Activated CD8-positive, alpha-beta memory T cell treated with anti-CD3 and anti-CD28 coated beads for 36 hours (primary cell): Measurements from ENCODE around the gene COP1. TPM values are rescaled to one million over a fixed set of nuclear protein-coding genes. Genes with fewer than 3 reads are reported as not detected.
"Not testable (repeated sequence)": the region's sequence is repeated elsewhere in the genome, so short reads cannot be mapped to it uniquely, and the experiment has no call there.

Experiments used
- CTCF ChIA-PET: fragments of 350-600 bp; sonication (Branson Sonifier 250); formaldehyde crosslinking; loops from one replicate; lab custom pipeline; 2021; ENCODE audit warnings: antibody characterized with exemption; lab: Charles Lee
- POLR2A ChIA-PET: fragments of 350-600 bp; sonication (Branson Sonifier 250); formaldehyde crosslinking; loops from one replicate; lab custom pipeline; 2021; ENCODE audit warnings: antibody characterized with exemption; lab: Charles Lee
- total RNA-seq, 2 experiments: library from RNA; stranded (reverse); gene quantifications; one replicate each; pipeline ENCODE4 v1.2.3, GENCODE V29; 2021

The COP1 gene
- total RNA-seq, 2 experiments from 2014 or later: 41.1 to 43.8 TPM

DNA sequence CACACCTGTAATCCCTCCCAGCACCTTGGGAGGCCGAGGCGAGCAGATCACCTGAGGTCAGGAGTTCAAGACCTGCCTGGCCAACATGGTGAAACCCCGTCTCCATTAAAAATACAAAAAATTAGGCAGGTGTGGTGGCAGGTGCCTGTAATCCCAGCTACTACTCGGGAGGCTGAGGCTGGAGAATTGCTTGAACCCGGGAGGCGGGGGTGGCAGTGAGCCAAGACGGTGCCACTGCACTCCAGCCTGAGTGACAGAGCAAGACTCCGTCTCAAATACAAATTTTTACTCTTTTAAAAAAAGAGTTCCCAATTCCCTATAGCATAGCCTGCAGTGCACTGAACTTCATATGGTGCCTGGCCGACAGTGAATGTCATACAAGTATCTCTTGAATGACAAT lies 2.4 kb downstream of the COP1 start:
- POLR2A ChIA-PET: not testable (repeated sequence)

DNA sequence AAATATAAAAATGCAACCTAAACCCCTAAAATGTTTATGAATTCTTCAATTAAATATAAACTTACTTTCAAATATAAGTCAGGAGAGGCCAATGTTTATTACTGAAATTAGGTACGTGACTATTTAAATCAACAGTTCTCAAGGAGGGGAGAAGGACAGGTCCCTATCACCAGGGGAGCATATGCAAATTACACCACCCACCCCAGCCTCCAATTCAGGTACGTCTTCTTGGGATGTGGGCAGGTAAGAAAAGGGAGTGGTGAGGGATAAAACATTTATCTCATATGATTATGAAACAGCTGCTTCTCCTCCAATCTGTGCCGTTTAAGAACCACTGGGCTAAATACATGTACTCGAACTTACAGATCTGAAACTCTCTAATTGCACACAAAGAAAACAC lies 3.4 kb downstream of the COP1 start:
- CTCF ChIA-PET: no interaction called here
- POLR2A ChIA-PET: no interaction called here

More for the DNA sequence above, 2.4 kb downstream of the COP1 start:
- CTCF ChIA-PET: not testable (repeated sequence)

DNA sequence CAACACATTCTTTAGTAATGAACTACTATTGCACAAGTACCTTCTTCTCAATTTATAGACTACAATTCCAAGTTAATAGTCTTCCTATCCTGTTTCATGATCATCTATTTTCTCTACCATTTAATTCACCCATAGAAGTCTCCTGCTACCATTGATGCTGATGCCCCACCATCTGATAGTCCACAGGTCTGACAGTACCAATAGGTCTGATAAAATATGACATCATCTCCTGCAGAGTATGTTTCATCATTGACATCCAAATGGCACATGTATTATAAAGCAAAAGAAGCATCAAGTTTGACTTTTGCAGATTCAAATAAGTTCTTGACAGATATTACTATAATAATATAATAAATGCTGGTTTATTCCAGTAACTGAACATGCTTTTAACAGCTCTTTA lies 5.5 kb downstream of the COP1 start:
- CTCF ChIA-PET: interaction anchor here (0.7 kb wide), 1 partner anchor 70 kb away, joined by 4 read pairs; no protein-coding TSS in a partner anchor
- POLR2A ChIA-PET: no interaction called here

DNA sequence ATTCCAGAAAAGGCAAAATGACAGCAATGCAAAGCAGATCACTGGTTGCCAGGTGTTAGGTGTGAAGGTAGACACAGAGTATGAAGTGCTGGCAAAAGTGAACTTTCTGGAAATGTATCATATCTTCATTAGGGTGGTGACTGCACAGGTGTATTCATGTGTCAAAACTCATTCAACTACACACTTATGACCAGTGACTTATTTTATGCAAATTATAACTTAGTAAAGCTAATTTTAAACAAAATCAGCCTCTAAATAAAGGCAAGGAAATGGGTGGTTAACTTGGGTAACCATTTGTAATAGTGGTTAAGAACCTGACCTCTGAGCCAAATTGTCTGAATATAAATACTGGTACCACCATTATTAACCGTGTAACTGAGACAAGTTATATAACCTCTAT lies 7.4 kb downstream of the COP1 start:
- ChIA-PET CTCF (no interaction called here), POLR2A (no interaction called here)

DNA sequence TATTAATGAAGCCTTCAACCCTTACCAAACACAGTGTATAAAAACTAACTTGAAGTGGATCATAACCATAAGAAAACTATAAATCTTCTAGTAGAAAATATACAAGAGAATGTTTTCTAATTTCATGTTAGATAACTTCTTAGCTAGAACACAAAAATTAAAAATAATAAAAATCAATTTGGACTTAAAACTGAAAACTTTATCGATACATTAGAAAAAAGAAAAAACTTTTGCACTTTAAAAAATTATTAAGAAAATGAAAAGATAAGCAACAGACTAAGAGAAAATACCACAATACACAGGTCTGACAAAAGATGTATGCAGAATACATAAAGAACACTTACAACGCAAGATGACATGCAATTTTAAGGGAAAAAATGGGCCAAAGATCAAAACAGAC lies 8.7 kb downstream of the COP1 start:
- CTCF ChIA-PET: no interaction called here
- POLR2A ChIA-PET: no interaction called here

DNA sequence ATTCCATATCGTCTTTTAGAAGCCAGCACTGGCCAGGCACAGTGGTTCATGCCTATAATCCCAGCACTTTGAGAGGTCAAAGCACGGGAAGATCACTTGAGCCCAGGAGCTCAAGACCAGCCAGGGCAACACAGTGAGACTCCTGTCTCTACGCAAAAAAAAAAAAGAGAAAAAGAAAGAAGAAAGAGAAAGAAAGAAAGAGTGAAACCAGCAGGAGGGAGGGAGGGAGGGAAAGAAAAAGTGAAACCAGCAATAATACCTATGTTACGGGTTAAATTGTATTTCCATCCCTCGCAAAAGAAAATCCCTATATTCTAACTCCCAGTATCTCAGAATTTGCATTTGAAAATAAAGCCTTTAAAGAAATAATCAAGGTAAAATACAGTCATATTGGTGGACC lies 10.4 kb downstream of the COP1 start:
- ChIA-PET POLR2A (no interaction called here), CTCF (no interaction called here)

DNA sequence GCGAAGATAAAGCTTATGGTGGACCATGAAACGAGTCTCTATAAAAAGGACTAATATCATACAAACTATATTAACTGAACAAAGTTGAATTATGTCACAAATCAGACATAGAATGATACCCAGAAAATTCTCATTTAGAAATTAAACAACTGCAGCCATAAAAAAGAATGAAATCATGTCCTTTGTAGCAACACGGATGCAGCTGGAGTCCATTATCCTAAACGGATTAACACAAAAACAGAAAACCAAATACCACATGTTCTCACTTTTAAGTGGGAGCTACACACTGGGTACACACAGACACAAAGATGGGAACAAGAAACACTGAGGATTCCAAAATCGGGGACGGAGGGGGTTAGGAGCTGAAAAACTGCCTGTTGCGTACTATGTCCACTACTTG lies 11.5 kb downstream of the COP1 start:
- ChIA-PET CTCF (no interaction called here), POLR2A (no interaction called here)

DNA sequence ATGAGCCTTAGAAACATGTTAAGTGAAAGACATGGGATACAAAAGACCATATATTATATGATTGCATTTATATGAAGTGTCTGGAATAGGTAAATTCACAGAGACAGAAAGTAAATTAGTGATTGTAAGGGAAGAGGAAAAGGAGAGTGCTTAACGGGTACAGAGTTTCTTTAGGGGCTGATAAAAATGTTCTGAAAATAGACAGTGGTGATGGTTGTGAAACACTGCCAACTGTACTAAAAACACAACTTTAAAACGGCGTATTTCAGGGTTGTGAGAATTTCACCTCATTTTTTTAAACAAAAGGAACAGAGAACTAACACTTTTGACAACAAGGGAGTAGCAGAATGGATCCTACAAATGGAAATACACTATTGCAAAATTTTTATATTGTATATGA lies 13.4 kb downstream of the COP1 start:
- POLR2A ChIA-PET: no interaction called here
- CTCF ChIA-PET: no interaction called here

DNA sequence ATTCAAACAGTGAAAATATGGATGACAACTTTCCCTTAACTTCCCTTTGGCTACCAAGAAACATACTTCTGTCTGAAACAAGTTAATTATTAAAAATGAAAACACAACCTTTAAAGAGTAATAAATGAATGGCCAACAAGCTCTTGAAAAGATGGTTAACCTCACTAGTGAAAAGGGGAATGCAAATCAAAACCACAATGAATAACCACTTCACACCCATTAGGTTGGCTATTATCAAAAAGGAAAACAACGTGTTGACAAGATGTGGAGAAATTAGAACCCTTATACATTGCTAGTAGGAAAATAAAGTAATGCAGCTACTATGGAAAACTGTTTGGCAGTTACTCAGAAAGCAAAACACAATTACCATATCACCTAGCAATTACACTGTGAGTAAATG lies 14.1 kb downstream of the COP1 start:
- ChIA-PET CTCF (interaction anchor here (0.6 kb wide), 1 partner anchor 33 kb away, joined by 4 read pairs; no protein-coding TSS in a partner anchor), POLR2A (no interaction called here)

DNA sequence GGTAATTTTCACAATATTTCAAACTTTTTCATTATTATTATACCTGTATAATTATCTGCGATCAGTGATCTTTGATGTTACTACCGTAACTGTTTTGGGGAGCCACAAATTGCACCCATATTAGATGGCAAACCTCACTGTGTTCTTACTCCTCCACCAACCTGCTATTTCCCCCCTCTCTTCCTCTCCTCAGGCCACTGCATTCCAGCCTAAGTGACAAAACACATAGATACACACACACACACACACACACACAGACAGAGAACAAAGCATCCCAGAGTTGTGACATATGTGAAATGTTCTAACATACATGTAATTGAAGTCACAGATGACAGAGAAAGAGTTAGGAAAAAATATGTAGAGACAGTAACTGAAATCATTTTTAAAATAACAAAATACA lies 18.5 kb downstream of the COP1 start:
- CTCF ChIA-PET: no interaction called here
- POLR2A ChIA-PET: no interaction called here

DNA sequence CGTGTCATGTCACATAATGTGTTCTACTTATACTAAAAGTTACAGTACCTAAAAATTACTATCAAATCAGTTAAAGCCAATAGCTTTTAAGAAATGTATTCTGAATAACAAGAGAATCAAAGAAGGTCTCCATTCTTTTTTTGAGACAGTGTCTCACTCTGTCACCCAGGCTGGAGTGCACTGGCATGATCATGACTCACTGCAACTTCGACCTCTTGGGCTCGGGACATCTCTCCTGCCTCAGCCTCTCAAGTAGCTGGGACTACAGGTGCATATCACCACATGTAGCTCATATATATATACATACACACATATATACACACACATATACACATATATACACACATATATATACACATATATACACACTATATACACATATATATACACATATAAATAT lies 20.1 kb downstream of the COP1 start:
- CTCF ChIA-PET: no interaction called here

DNA sequence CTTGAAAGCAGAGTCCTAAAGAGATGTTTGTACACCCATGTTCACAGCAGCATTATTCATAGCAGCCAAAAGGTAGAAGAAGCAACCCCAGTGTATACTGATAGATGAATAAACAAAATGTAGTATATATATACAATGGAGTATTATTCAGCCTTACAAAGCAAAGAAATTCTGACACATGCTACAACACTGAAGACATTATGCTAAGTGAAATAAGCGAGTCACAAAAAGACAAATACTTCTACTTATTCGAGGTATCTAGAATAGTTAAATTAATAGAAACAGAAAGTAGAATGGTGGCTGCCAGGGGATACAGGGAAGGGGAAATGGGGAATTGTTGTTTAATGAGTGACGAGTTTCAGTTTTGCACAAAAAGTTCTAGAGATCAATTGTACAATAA lies 23.5 kb downstream of the COP1 start:
- ChIA-PET CTCF (no interaction called here), POLR2A (no interaction called here)

More for the DNA sequence above, 20.1 kb downstream of the COP1 start:
- POLR2A ChIA-PET: no interaction called here

DNA sequence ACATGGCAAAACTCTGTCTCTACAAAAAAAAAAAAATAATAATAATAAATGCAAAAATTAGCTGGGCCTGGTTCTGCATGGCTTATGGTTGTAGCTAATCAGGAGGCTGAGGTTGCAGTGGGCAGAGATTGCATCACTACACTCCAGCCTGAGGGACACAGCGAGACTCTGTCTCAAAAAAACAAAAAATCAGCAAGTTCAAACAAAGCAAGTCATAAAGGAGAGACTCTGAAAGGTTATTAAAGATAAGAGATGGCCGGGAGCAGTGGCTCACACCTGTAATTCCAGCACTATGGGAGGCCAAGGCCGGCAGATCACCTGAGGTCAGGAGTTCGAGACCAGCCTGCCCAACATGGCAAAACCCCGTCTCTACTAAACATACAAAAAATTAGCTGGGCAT lies 28.8 kb downstream of the COP1 start:
- ChIA-PET POLR2A (no interaction called here), CTCF (no interaction called here)

DNA sequence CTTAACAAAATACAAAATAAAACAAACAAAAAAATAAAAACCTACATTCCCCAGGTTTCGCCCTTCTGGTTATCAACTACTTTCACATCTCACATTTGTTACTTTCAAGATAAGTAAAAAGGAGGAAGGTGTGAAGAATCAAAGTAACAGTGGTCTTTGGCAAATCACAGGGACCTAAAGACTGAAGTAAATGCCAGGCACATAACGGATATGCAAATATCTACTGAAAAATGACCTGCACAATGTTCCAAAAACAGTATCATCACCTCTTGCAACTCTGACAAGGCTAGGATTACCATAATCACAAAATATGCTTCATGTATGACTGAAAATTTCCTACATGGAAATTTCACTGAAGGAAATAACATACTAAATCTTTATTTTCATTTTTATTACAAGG lies 29.3 kb downstream of the COP1 start:
- POLR2A ChIA-PET: no interaction called here

DNA sequence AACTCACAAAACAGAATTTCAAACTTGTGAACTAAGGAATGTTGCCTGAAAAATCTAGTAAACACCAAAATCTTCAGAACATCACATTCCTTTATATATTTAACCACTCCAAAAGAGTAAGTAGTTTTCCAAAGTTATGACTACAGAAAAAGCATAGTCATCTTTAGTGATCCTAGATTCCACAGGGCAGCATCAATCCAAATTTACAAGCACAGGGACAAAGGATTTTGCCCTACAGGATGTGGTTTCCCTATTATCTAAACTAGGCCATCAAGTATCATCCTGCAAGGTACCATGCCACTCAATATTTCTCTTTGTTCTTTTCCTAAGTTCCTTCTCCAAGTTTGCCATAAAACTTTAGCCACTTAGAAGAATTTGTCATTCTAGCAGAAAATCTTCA lies 33.0 kb downstream of the COP1 start:
- ChIA-PET CTCF (no interaction called here), POLR2A (no interaction called here)

More for the DNA sequence above, 29.3 kb downstream of the COP1 start:
- CTCF ChIA-PET: no interaction called here

DNA sequence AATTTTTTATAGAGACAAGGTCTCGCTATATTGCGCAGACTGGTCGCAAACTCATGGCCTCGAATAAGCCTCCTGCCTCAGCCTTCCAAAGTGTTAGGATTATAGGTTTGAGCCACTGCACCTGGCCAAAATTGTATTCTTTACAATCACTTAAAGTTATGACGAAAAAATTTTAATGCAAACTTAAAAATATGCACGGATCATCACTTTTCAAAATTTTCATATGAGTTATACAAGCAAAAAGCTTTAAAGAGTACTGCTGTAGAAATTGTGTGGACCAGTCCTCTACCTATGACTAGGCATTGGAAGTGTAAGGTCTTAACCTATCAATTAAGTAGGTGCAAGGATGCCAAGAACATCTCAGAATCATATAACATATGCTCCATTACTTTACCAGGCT lies 34.9 kb downstream of the COP1 start:
- CTCF ChIA-PET: no interaction called here
- POLR2A ChIA-PET: no interaction called here

DNA sequence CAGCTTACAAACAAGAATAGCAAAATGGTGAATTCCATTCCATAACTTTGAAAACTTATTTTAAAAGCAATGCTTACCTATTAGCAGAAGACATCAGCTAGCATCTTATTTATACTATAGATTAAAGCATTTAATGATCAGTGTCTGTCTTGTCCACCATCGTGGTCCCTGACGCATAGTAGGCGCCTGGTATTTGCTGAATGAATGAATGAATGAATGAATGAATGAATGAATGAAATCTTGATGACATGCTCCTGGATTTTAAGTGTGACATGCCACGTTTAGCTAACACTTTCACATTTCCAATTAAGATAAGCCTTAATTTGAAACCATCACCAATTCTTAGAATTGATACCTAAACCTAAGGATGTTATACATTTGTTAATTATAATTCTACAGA lies 39.9 kb downstream of the COP1 start:
- ChIA-PET POLR2A (no interaction called here), CTCF (no interaction called here)

DNA sequence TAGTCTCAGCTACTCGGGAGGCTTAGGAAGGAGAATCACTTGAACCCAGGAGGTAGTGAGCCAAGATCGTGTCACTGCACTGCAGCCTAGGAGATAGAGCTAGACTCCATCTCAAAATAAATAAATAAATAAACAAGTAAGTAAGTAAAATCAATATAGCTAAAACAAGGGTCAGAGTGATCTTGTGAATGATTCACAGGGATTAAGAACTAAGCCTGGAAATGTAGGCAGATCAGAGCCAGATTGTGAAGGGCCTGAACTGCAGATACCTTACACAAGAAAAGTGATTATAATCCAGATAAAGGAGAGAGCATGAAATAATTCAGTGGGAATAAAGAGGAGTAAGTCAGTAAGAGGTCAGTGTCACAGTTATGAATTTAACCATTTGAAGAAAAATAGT lies 41.5 kb downstream of the COP1 start:
- ChIA-PET CTCF (no interaction called here), POLR2A (no interaction called here)

DNA sequence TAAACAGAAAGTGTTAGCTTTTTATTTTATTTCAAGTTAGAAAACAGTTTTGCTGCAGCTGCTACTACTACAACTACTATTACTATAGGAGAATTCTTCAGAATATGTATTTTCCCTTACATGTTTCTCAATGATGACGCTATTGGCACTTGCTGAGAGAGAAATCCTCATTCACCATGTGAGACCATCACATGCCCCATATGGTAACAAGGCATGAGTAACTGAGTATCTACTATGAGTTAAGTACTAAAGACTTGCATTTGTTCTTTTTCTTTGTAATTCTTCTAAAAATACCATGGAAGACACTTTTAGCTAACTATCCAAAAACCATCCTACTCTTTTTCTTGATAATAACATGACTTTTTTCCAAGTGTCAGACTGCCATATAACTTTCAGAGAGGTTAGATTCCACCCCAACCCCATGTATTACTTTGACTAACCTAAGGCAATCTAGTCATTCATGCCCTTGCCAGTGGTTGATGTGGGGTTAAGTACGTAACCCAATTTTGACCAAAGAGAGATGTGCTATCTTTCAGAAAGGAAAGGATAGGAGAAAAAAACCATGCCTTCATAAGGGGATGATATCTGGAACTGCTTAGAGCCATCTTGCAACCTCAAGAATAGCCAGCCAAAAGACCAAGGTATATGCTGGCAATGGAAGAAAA lies 42.9 kb downstream of the COP1 start:
- ChIA-PET CTCF (no interaction called here), POLR2A (no interaction called here)

DNA sequence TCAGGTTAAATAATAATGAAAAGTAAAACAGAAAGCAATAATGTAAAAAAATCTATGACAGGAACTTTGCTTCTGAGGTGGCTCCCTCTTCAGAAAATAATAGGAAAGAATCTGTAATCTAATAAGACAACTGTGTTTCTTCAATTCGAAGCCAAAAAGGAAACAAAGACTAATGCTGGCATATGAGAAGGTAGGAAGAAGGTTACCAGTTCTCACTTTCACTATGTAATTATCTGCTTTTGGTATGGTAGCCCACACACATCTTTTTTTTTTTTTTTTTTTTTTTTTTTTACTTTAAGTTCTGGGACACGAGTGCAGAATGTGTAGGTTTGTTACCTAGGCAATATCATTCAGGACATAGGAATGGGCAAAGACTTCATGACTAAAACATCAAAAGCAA lies 47.1 kb downstream of the COP1 start:
- CTCF ChIA-PET: interaction anchor here (0.7 kb wide), 1 partner anchor 33 kb away, joined by 4 read pairs; no protein-coding TSS in a partner anchor
- POLR2A ChIA-PET: no interaction called here

DNA sequence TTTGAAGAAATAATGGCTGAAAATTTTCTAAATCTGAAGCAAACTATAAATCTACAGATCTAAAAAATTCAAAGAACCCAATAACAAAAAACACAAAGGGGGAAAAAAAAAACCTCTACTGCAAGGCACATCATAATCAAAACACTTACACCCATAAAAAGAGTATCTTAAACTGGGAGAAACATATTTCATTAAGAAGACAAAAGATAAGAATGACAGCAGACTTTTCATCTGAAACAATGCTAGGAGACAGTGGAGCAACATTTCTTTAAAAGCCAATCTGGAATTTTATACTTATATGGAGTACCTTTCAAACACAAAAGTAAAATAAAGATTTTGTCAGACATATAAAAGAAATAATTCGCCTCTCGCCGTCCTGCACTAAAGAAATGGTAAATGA lies 49.1 kb downstream of the COP1 start:
- CTCF ChIA-PET: no interaction called here
- POLR2A ChIA-PET: no interaction called here
